GM20000 (cell line): ENCODE data around the gene R3HDM2.
"Not testable (repeated sequence)": the region's sequence is repeated elsewhere in the genome, so short reads cannot be mapped to it uniquely, and the experiment has no call there.

ENCODE experiments used
- DNase-seq: peaks from one replicate; pipeline ENCODE4 v3.0.0; 2012; ENCODE audit warnings: low spot score
- CTCF ChIP-seq: IDR thresholded peaks from 2 replicates; pipeline ENCODE4 v1.5.1; 2012; ENCODE audit warnings: mild to moderate bottlenecking, control low read depth; ENCODE audit errors: extremely low read depth, missing control alignments

R3HDM2 gene

GRCh38 chr12:57429473-57430111 is 1.3 kb downstream of the R3HDM2 start:
- TF ChIP-seq CTCF = no peak
- DNase-seq = no peak

- DNase-seq = no peak
- no peak for TF ChIP-seq CTCF
Observed at GRCh38 chr12:57428965-57429364, 1.9 kb downstream of the R3HDM2 start.

GRCh38 chr12:57426948-57427347 is 3.9 kb downstream of the R3HDM2 start:
- not testable (repeated sequence) for DNase-seq

- TF ChIP-seq CTCF = no peak
Observed at GRCh38 chr12:57420482-57420881, 10.4 kb downstream of the R3HDM2 start.

GRCh38 chr12:57419495-57419894 is 11.3 kb downstream of the R3HDM2 start:
- no peak for DNase-seq
- TF ChIP-seq CTCF = no peak

More at GRCh38 chr12:57420482-57420881, 10.4 kb downstream of the R3HDM2 start:
- DNase-seq = no peak

- no peak for TF ChIP-seq CTCF
- DNase-seq = no peak
Observed at GRCh38 chr12:57418255-57418654, 12.6 kb downstream of the R3HDM2 start.

GRCh38 chr12:57416039-57416996 is 14.5 kb downstream of the R3HDM2 start:
- TF ChIP-seq CTCF = no peak
- no peak for DNase-seq

- DNase-seq = no peak
Observed at GRCh38 chr12:57415088-57415487, 15.8 kb downstream of the R3HDM2 start.

GRCh38 chr12:57414160-57414559 is 16.7 kb downstream of the R3HDM2 start:
- DNase-seq = not testable (repeated sequence)

More at GRCh38 chr12:57415088-57415487, 15.8 kb downstream of the R3HDM2 start:
- no peak for TF ChIP-seq CTCF
